Neural progenitor cell (in vitro differentiated cells): ENCODE measurements around the gene XYLT1.

Experiments used
- EZH2 ChIP-seq: fragments of 200-600 bp; sonication (generic); IDR thresholded peaks from 2 replicates; pipeline ENCODE4 v1.6.1; 2017; ENCODE audit warnings: antibody characterized with exemption, mild to moderate bottlenecking, moderate library complexity
- EZH2phosphoT487 ChIP-seq: fragments of 200-600 bp; sonication (generic); IDR thresholded peaks from 2 replicates; pipeline ENCODE4 v1.6.1; 2017; ENCODE audit warnings: antibody characterized with exemption
- TF ChIP-seq, protein P1 (sequence below): fragments of 200-600 bp; sonication (generic); IDR thresholded peaks from 2 replicates; pipeline ENCODE4 v1.5.1; 2017; ENCODE audit warnings: antibody characterized with exemption, mild to moderate bottlenecking

DNA sequence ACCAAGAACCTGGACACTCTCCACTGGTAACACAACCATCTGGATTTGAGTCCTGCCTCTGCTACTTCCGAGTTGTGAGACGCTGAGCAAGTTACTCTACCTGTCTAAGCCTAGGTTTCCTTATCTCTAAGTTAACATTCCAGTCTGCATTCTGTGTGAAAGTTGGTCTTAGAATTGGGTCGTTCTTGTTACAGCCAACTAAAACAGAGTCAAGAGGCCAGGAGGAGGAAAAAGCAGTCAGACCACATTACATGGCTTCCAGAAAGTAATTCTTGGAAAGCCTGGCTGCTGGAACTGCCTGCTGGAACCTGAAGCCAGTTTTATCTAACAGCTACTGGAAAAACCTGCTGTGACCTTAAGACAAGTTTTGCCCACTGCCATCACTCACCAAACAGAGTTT lies 38.4 kb upstream of the XYLT1 start:
- TF ChIP-seq, protein P1, sequence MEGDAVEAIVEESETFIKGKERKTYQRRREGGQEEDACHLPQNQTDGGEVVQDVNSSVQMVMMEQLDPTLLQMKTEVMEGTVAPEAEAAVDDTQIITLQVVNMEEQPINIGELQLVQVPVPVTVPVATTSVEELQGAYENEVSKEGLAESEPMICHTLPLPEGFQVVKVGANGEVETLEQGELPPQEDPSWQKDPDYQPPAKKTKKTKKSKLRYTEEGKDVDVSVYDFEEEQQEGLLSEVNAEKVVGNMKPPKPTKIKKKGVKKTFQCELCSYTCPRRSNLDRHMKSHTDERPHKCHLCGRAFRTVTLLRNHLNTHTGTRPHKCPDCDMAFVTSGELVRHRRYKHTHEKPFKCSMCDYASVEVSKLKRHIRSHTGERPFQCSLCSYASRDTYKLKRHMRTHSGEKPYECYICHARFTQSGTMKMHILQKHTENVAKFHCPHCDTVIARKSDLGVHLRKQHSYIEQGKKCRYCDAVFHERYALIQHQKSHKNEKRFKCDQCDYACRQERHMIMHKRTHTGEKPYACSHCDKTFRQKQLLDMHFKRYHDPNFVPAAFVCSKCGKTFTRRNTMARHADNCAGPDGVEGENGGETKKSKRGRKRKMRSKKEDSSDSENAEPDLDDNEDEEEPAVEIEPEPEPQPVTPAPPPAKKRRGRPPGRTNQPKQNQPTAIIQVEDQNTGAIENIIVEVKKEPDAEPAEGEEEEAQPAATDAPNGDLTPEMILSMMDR = no peak
- TF ChIP-seq EZH2 (no peak), EZH2phosphoT487 (no peak)
